GM23248 (cell line): ENCODE measurements around the gene RGCC. TPM values are rescaled to one million over a fixed set of nuclear protein-coding genes. Genes with fewer than 3 reads are reported as not detected.

Source experiments
- DNase-seq: peaks from one replicate; pipeline ENCODE4 v3.0.0-alpha.2; 2015
- H2AFZ ChIP-seq: fragments of 200-600 bp; sonication (generic); 2 replicates; pipeline ENCODE4 v1.6.1; 2016; ENCODE audit warnings: antibody characterized with exemption
- H3F3A ChIP-seq: fragments of 200-600 bp; sonication (generic); 2 replicates; pipeline ENCODE4 v1.6.1; 2016; ENCODE audit warnings: mild to moderate bottlenecking, antibody characterized with exemption, mixed run types; ENCODE audit not compliant: insufficient read depth
- H3K27ac ChIP-seq: fragments of 200-600 bp; sonication (generic); 2 replicates; pipeline ENCODE4 v1.5.1; 2016; ENCODE audit warnings: mild to moderate bottlenecking
- H3K27me3 ChIP-seq: fragments of 200-600 bp; sonication (generic); replicated peaks from 2 replicates; pipeline ENCODE4 v1.6.1; 2016; ENCODE audit warnings: mild to moderate bottlenecking; ENCODE audit not compliant: insufficient read depth
- H3K36me3 ChIP-seq: fragments of 200-600 bp; sonication (generic); 2 replicates; pipeline ENCODE4 v1.6.1; 2016; ENCODE audit warnings: low read depth, mild to moderate bottlenecking
- H3K4me1 ChIP-seq: fragments of 200-600 bp; sonication (generic); 2 replicates; pipeline ENCODE4 v1.6.1; 2016; ENCODE audit warnings: mild to moderate bottlenecking; ENCODE audit not compliant: insufficient read depth
- H3K4me2 ChIP-seq: fragments of 200-600 bp; sonication (generic); one replicate; pipeline ENCODE4 v1.6.1; 2016; ENCODE audit warnings: mild to moderate bottlenecking; ENCODE audit not compliant: unreplicated experiment
- H3K4me3 ChIP-seq: fragments of 200-600 bp; sonication (generic); 2 replicates; pipeline ENCODE4 v1.5.1; 2016; ENCODE audit warnings: mild to moderate bottlenecking
- H3K79me2 ChIP-seq: fragments of 200-600 bp; sonication (generic); 2 replicates; pipeline ENCODE4 v1.6.1; 2016; ENCODE audit warnings: mild to moderate bottlenecking; ENCODE audit not compliant: insufficient read depth
- H3K9ac ChIP-seq: fragments of 200-600 bp; sonication (generic); 2 replicates; pipeline ENCODE4 v1.6.1; 2016; ENCODE audit warnings: mild to moderate bottlenecking
- H3K9me2 ChIP-seq: fragments of 200-600 bp; sonication (generic); 2 replicates; pipeline ENCODE4 v1.6.1; 2016; ENCODE audit warnings: mixed run types, mild to moderate bottlenecking, moderate library complexity; ENCODE audit not compliant: insufficient read depth
- H3K9me3 ChIP-seq: fragments of 200-600 bp; sonication (generic); one replicate; pipeline ENCODE4 v1.6.1; 2017; ENCODE audit warnings: low read depth
- H4K20me1 ChIP-seq: fragments of 200-600 bp; sonication (generic); 2 replicates; pipeline ENCODE4 v1.6.0; 2016; ENCODE audit not compliant: insufficient read depth
- EZH2 ChIP-seq: fragments of 200-600 bp; sonication (generic); IDR thresholded peaks from 2 replicates; pipeline ENCODE4 v1.6.1; 2018; ENCODE audit warnings: antibody characterized with exemption, mild to moderate bottlenecking; ENCODE audit not compliant: insufficient read depth, poor library complexity, severe bottlenecking
- EZH2phosphoT487 ChIP-seq: fragments of 200-600 bp; sonication (generic); IDR thresholded peaks from 2 replicates; pipeline ENCODE4 v1.6.1; 2018; ENCODE audit warnings: antibody characterized with exemption, moderate library complexity, mild to moderate bottlenecking, low read depth; ENCODE audit not compliant: insufficient read depth
- WGBS, 2 experiments: methylation state at CpG; one replicate each; pipeline ENCODE4 v1.1.6; 2015 to 2017; ENCODE audit warnings: low lambda C conversion rate in 2 of 2, low coverage in 1 of 2; ENCODE audit errors: missing lambda C conversion rate in 2 of 2; 5-methylcytosine and 5-hydroxymethylcytosine counted together
- in situ Hi-C: fragments of 300-500 bp; cut with MboI; formaldehyde crosslinking; loops from 2 replicates; pipeline ENCODE4 v1.15.0; 2020
- polyA plus RNA-seq: library from polyadenylated mRNA; unstranded; fragments of >200 nt; fragmentation: Nextera tagmentation; extraction: Ambion mirVana; gene quantifications from 2 replicates; pipeline ENCODE4 v1.2.1, GENCODE V29; 2016
- total RNA-seq: library from RNA; depleted of rRNA; stranded (reverse); fragments of >200 nt; shearing (Covaris generic); gene quantifications from 2 replicates; pipeline ENCODE4 v1.2.3, GENCODE V29; 2014

RGCC gene
- total and polyA plus RNA-seq, 2 experiments from 2014 or later: 33.3 to 40.6 TPM

DNA sequence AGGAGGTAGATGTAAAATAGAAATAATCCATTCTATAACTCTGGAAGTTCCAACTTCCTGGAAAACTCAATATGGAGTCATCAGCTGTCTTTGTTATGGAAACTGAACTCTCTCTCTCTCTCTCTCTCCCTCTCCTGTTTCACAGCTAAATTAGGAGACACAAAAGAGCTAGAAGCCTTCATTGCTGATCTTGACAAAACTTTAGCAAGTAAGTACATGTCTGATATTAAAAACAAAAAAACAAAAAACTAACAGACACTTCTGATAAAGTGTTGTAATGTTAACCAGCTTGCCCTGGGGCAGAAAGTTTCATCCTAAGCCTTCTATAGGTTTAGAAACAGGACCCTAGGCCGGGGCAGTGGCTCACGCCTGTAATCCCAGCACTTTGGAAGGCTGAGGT is 11.3 kb downstream of the RGCC start:
- Histone ChIP-seq H2AFZ (no peak overlapping the region), H3K9ac (no peak overlapping the region), H3K36me3 (peaks cover 14% of the 10 kb centered on the region), H3F3A (peaks cover 11% of the 10 kb centered on the region; the same call in 1 of the 2 replicates), H3K4me2 (no peak overlapping the region), H3K9me2 (no peaks in the 10 kb centered on the region), H3K4me3 (no peak overlapping the region), H3K27ac (no peak overlapping the region), H4K20me1 (no peaks in the 10 kb centered on the region), H3K4me1 (peaks cover 12% of the 10 kb centered on the region), H3K27me3 (no peaks in the 10 kb centered on the region), H3K79me2 (no peaks in the 10 kb centered on the region), H3K9me3 (no peaks in the 10 kb centered on the region)
- TF ChIP-seq EZH2phosphoT487 (no peak), EZH2 (no peak)
- in situ Hi-C loops: no loop called here
- no peak for DNase-seq
- whole genome bisulfite sequencing, 2 experiments: 98 to 100% methylated on average over 2 of the region's 2 CpGs

DNA sequence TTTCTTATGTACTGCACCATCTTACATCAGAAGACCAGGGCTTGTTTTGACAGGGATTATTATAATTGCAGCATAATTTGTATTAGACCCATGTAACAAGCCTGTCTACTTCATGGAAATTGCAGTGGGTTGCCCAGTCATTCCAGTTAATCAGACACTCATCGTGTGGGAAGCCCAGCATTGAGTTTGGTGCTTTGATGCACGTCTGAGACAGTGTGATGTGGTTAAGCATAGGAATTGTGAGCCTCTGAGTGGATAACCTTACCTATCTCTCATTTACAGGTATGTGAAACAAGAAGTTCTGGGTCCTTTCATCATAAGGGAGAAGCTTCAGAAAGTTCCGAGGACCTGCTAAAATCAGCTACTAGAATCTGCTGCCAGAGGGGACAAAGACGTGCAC is 12.8 kb downstream of the RGCC start:
- H3K4me1 ChIP-seq: peaks cover 6% of the 10 kb centered on the region
- H3K4me3 ChIP-seq: no peak overlapping the region
- no peak overlapping the region for H2AFZ ChIP-seq
- 75 to 82% methylated on average over 4 of the region's 4 CpGs for WGBS, 2 experiments
- H3K9me3 ChIP-seq: no peaks in the 10 kb centered on the region
- no peak for DNase-seq
- H3K27me3 ChIP-seq: no peaks in the 10 kb centered on the region
- no peak overlapping the region for H3K9ac ChIP-seq
- no peak overlapping the region for H3K4me2 ChIP-seq
- TF ChIP-seq EZH2phosphoT487: no peak
- no peak for TF ChIP-seq EZH2
- H3K79me2 ChIP-seq: no peaks in the 10 kb centered on the region
- H4K20me1 ChIP-seq: no peaks in the 10 kb centered on the region
- H3K27ac ChIP-seq: no peak overlapping the region
- H3K9me2 ChIP-seq: no peaks in the 10 kb centered on the region
- H3K36me3 ChIP-seq: peaks cover 14% of the 10 kb centered on the region
- H3F3A ChIP-seq: peaks cover 11% of the 10 kb centered on the region; the same call in 1 of the 2 replicates
- in situ Hi-C loops: no loop called here

DNA sequence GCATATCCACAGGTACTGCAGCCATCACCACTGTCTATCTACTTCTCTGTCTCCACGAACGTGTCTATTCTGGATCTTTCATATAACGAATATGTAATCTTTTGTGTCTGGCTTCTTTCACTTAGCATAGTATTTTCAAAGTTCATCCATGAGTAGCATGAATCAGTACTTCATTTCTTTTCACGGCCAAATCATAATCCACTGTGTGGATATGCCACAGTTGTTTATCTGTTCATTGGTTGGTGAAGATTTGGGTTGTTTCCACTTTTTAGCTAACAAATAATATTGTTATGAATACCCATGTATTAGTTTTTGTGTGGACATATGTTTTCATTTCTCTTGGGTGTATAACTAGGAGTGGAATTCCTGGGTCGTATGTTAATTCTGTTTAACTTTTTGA is 14.4 kb downstream of the RGCC start:
- Histone ChIP-seq H3K79me2 (no peaks in the 10 kb centered on the region), H3K27me3 (no peaks in the 10 kb centered on the region), H2AFZ (no peak overlapping the region), H3K36me3 (peaks cover 14% of the 10 kb centered on the region), H3K4me1 (no peaks in the 10 kb centered on the region), H3F3A (0 out of 2 replicates have a peak, but pooled peaks cover 7% of the 10 kb centered on the region), H3K4me2 (no peak overlapping the region), H3K4me3 (no peak overlapping the region), H3K9me2 (no peaks in the 10 kb centered on the region), H4K20me1 (no peaks in the 10 kb centered on the region), H3K9ac (no peak overlapping the region), H3K27ac (no peak overlapping the region), H3K9me3 (no peaks in the 10 kb centered on the region)
- in situ Hi-C loops: no loop called here
- 81 to 84% methylated on average over 5 of the region's 5 CpGs for WGBS, 2 experiments
- DNase-seq: no peak
- TF ChIP-seq EZH2phosphoT487 (no peak), EZH2 (no peak)

DNA sequence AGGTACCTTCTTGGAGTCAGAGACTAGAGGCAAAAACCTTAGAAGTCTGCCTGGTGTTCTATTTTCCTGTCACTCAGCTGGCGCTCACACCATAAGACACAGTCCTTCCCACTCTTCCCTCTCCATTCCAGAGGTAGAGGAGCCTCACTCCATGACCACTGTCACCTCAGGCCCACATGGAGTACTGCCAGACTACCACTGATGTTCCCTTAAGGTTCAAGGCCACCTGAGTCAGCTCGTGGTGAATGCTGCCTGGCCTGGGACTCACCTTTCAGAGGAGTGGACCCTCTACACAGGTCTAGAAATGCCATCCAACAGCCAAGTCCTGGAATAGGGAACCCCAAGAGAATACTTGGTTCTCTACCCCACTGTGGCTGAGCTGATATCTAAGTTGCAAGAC is 29.9 kb downstream of the RGCC start:
- Histone ChIP-seq H2AFZ (no peak overlapping the region), H3K36me3 (no peaks in the 10 kb centered on the region), H3K4me2 (no peak overlapping the region), H3K9me3 (no peaks in the 10 kb centered on the region), H3K27ac (no peak overlapping the region), H4K20me1 (no peaks in the 10 kb centered on the region), H3K9ac (no peak overlapping the region), H3K79me2 (no peaks in the 10 kb centered on the region), H3K4me3 (no peak overlapping the region), H3K4me1 (no peaks in the 10 kb centered on the region), H3K9me2 (no peaks in the 10 kb centered on the region), H3K27me3 (no peaks in the 10 kb centered on the region), H3F3A (no peaks in the 10 kb centered on the region)
- in situ Hi-C loops: no loop called here
- no peak for DNase-seq
- TF ChIP-seq EZH2: no peak
- no peak for TF ChIP-seq EZH2phosphoT487
- 50 to 56% methylated on average over 2 of the region's 2 CpGs for WGBS, 2 experiments

DNA sequence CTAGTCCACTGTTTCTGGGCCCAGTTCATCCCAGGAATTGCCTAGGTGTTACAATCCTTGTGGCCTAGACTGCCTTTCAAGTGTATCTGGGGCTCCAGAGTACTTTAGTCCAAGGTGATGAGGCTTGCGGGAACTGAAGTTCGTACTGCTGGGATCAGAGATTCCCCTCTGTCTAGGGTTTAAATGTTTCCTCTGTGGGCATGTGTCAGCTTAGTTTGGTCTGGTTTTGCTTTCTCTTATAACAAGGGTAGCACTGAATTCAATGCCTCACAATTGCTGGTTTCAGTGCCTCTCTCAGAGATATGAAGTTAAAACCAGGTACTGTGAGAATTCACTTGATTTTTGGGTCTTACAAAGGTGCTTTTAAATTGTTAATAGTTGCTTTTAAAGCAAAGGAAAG is 30.8 kb downstream of the RGCC start:
- H4K20me1 ChIP-seq: no peaks in the 10 kb centered on the region
- TF ChIP-seq EZH2phosphoT487 (no peak), EZH2 (no peak)
- no peak overlapping the region for H3K4me3 ChIP-seq
- H3K27me3 ChIP-seq: no peaks in the 10 kb centered on the region
- in situ Hi-C loops: no loop called here
- no peak overlapping the region for H3K9ac ChIP-seq
- no peak overlapping the region for H3K27ac ChIP-seq
- H3K9me3 ChIP-seq: no peaks in the 10 kb centered on the region
- no peak overlapping the region for H3K4me2 ChIP-seq
- no peak for DNase-seq
- no peaks in the 10 kb centered on the region for H3K79me2 ChIP-seq
- no peaks in the 10 kb centered on the region for H3K9me2 ChIP-seq
- H3K4me1 ChIP-seq: no peaks in the 10 kb centered on the region
- no peaks in the 10 kb centered on the region for H3F3A ChIP-seq
- H3K36me3 ChIP-seq: no peaks in the 10 kb centered on the region
- no peak overlapping the region for H2AFZ ChIP-seq
- 91 to 100% methylated on average over 2 of the region's 2 CpGs for WGBS, 2 experiments
